Hepatocyte (in vitro differentiated cells): Measurements from ENCODE around the gene ZNF714. TPM values are rescaled to one million over a fixed set of nuclear protein-coding genes. Genes with fewer than 3 reads are reported as not detected.

Experiments
- DNase-seq: peaks from one replicate; pipeline ENCODE4 v3.0.0-alpha.2; 2016; ENCODE audit warnings: low spot score
- H2AFZ ChIP-seq: fragments of 200-600 bp; sonication (generic); 2 replicates; pipeline ENCODE4 v1.6.0; 2016; ENCODE audit warnings: antibody characterized with exemption, mild to moderate bottlenecking
- H3K27ac ChIP-seq: fragments of 200-600 bp; sonication (generic); 2 replicates; pipeline ENCODE4 v1.5.1; 2016; ENCODE audit warnings: mild to moderate bottlenecking
- H3K27me3 ChIP-seq: fragments of 200-600 bp; sonication (generic); 2 replicates; pipeline ENCODE4 v1.6.1; 2016
- H3K36me3 ChIP-seq: fragments of 200-600 bp; sonication (generic); replicated peaks from 2 replicates; pipeline ENCODE4 v1.5.1; 2016; ENCODE audit warnings: low read depth; ENCODE audit not compliant: insufficient read depth
- H3K4me1 ChIP-seq: fragments of 200-600 bp; sonication (generic); 2 replicates; pipeline ENCODE4 v1.5.1; 2016; ENCODE audit warnings: mild to moderate bottlenecking, moderate library complexity; ENCODE audit not compliant: insufficient read depth
- H3K4me2 ChIP-seq: fragments of 200-600 bp; sonication (generic); 2 replicates; pipeline ENCODE4 v1.6.0; 2016
- H3K4me3 ChIP-seq: fragments of 200-600 bp; sonication (generic); 2 replicates; pipeline ENCODE4 v1.5.1; 2016; ENCODE audit warnings: mild to moderate bottlenecking
- H3K79me2 ChIP-seq: fragments of 200-600 bp; sonication (generic); 2 replicates; pipeline ENCODE4 v1.6.0; 2017; ENCODE audit warnings: mild to moderate bottlenecking
- H3K9me2 ChIP-seq: fragments of 200-600 bp; sonication (generic); replicated peaks from 2 replicates; pipeline ENCODE4 v1.6.0; 2017; ENCODE audit warnings: mild to moderate bottlenecking; ENCODE audit not compliant: insufficient read depth
- H3K9me3 ChIP-seq: fragments of 200-600 bp; sonication (generic); 2 replicates; pipeline ENCODE4 v1.5.1; 2016; ENCODE audit warnings: low read depth, mild to moderate bottlenecking
- H4K20me1 ChIP-seq: fragments of 200-600 bp; sonication (generic); 2 replicates; pipeline ENCODE4 v1.6.0; 2016; ENCODE audit warnings: mild to moderate bottlenecking; ENCODE audit not compliant: insufficient read depth, poor library complexity, severe bottlenecking
- EZH2 ChIP-seq: fragments of 200-600 bp; sonication (generic); IDR thresholded peaks from 2 replicates; pipeline ENCODE4 v1.6.1; 2016; ENCODE audit warnings: antibody characterized with exemption, mild to moderate bottlenecking, borderline replicate concordance
- EZH2phosphoT487 ChIP-seq: fragments of 200-600 bp; sonication (generic); IDR thresholded peaks from one replicate; pipeline ENCODE4 v1.6.1; 2018; ENCODE audit warnings: antibody characterized with exemption, mild to moderate bottlenecking, low read depth, moderate library complexity; ENCODE audit not compliant: unreplicated experiment, severe bottlenecking
- WGBS: methylation state at CpG from one replicate; pipeline ENCODE4 v1.1.6; 2016; ENCODE audit warnings: low lambda C conversion rate; ENCODE audit errors: missing lambda C conversion rate; 5-methylcytosine and 5-hydroxymethylcytosine counted together
- polyA plus RNA-seq: library from polyadenylated mRNA; unstranded; fragments of >200 nt; fragmentation: Nextera tagmentation; extraction: Ambion mirVana; gene quantifications from 2 replicates; pipeline ENCODE4 v1.2.1, GENCODE V29; 2016
- total RNA-seq: library from RNA; depleted of rRNA; stranded (reverse); fragments of >200 nt; gene quantifications from 2 replicates; pipeline ENCODE4 v1.2.3, GENCODE V29; 2014
- TF ChIP-seq, protein P1 (sequence below): fragments of 200-600 bp; sonication (generic); IDR thresholded peaks from 2 replicates; pipeline ENCODE4 v1.5.1; 2016; ENCODE audit warnings: antibody characterized with exemption, mild to moderate bottlenecking; ENCODE audit not compliant: poor library complexity

Gene ZNF714
- total and polyA plus RNA-seq, 2 experiments from 2014 or later, result 11.5 to 14.2 TPM

GRCh38 chr19:21147540-21147939, 65.5 kb downstream of the ZNF714 start:
- DNase-seq, result no peak
- Histone ChIP-seq H4K20me1 (no peaks in the 10 kb centered on the region), H3K27ac (no peak overlapping the region), H3K4me3 (no peak overlapping the region), H3K4me2 (no peak overlapping the region), H3K79me2 (peaks cover 77% of the 10 kb centered on the region), H3K9me3 (no peaks in the 10 kb centered on the region), H2AFZ (no peak overlapping the region), H3K36me3 (peaks cover 2% of the 10 kb centered on the region), H3K27me3 (no peaks in the 10 kb centered on the region), H3K4me1 (no peaks in the 10 kb centered on the region), H3K9me2 (no peaks in the 10 kb centered on the region)
- no peak for TF ChIP-seq EZH2phosphoT487
- TF ChIP-seq EZH2, result no peak
- TF ChIP-seq, protein P1, sequence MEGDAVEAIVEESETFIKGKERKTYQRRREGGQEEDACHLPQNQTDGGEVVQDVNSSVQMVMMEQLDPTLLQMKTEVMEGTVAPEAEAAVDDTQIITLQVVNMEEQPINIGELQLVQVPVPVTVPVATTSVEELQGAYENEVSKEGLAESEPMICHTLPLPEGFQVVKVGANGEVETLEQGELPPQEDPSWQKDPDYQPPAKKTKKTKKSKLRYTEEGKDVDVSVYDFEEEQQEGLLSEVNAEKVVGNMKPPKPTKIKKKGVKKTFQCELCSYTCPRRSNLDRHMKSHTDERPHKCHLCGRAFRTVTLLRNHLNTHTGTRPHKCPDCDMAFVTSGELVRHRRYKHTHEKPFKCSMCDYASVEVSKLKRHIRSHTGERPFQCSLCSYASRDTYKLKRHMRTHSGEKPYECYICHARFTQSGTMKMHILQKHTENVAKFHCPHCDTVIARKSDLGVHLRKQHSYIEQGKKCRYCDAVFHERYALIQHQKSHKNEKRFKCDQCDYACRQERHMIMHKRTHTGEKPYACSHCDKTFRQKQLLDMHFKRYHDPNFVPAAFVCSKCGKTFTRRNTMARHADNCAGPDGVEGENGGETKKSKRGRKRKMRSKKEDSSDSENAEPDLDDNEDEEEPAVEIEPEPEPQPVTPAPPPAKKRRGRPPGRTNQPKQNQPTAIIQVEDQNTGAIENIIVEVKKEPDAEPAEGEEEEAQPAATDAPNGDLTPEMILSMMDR, result no peak
- WGBS, result 97% methylated on average over 1 of the region's 1 CpG

DNA sequence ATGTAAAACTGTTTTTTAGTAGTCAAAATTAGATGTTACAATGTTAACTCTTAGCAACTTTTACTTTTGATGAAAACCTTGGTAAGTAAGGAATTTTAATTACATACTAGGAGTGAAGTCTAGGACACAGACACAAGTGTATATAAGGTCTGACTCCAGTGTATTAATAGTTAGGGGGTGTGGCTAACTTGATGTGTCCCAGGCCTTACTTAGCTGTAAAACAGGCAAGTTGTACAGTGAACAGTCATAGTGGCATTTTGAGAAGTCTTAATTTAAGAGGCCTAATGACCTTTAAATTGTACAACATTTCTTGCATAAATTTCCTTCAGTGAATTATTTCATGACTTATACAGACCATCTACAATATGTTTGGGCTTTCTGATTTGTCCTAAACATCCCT, 66.7 kb downstream of the ZNF714 start:
- Histone ChIP-seq H3K4me3 (no peak overlapping the region), H3K4me2 (no peak overlapping the region), H3K4me1 (no peaks in the 10 kb centered on the region), H4K20me1 (no peaks in the 10 kb centered on the region), H3K9me3 (no peaks in the 10 kb centered on the region), H3K27ac (no peak overlapping the region), H3K27me3 (no peaks in the 10 kb centered on the region), H3K36me3 (peaks cover 2% of the 10 kb centered on the region), H2AFZ (no peak overlapping the region), H3K79me2 (peaks cover 72% of the 10 kb centered on the region), H3K9me2 (no peaks in the 10 kb centered on the region)
- no peak for DNase-seq
- TF ChIP-seq, protein P1, result no peak
- no peak for TF ChIP-seq EZH2
- TF ChIP-seq EZH2phosphoT487, result no peak

DNA sequence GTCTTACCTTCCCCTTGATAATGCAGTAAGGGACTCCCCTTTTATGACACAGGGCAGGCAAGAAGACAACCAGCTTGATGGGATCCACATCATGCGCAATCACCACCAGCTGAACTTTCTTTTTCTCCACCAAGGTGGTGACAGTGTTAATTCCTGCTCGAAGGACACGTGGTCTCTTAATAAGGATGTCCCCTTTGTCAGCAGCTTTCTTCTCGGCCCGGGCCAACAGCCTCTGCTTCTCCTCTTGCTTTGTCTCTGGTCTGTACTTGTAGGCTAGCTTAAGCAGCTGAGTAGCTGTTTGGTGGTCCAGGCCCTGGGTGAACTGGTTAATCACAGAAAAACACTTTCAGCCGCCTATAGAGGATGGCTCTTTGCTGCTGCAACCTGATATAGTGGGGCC, 67.9 kb downstream of the ZNF714 start:
- WGBS, result 97% methylated on average over 6 of the region's 6 CpGs
- H3K27ac ChIP-seq, result no peak overlapping the region

More for the DNA sequence above, 67.9 kb downstream of the ZNF714 start:
- Histone ChIP-seq H3K79me2 (peaks cover 68% of the 10 kb centered on the region), H3K4me3 (no peak overlapping the region), H3K27me3 (no peaks in the 10 kb centered on the region), H3K9me3 (no peaks in the 10 kb centered on the region), H3K36me3 (peaks cover 2% of the 10 kb centered on the region), H3K4me2 (no peak overlapping the region), H3K9me2 (no peaks in the 10 kb centered on the region), H3K4me1 (no peaks in the 10 kb centered on the region), H2AFZ (no peak overlapping the region), H4K20me1 (no peaks in the 10 kb centered on the region)
- TF ChIP-seq, protein P1, result no peak
- TF ChIP-seq EZH2, result no peak
- no peak for TF ChIP-seq EZH2phosphoT487
- no peak for DNase-seq
